GM21528 (cell line): ENCODE results near the gene ZNF496.
"Not testable (repeated sequence)": the region's sequence is repeated elsewhere in the genome, so short reads cannot be mapped to it uniquely, and the experiment has no call there.

ENCODE experiments used
- ATAC-seq: cut with Tn5 transposase; IDR thresholded peaks from one replicate; pipeline ENCODE4 v1.9.1; 2021; ENCODE audit warnings: mild to moderate bottlenecking, moderate library complexity; ENCODE audit not compliant: unreplicated experiment, low FRiP score

ZNF496 gene

DNA sequence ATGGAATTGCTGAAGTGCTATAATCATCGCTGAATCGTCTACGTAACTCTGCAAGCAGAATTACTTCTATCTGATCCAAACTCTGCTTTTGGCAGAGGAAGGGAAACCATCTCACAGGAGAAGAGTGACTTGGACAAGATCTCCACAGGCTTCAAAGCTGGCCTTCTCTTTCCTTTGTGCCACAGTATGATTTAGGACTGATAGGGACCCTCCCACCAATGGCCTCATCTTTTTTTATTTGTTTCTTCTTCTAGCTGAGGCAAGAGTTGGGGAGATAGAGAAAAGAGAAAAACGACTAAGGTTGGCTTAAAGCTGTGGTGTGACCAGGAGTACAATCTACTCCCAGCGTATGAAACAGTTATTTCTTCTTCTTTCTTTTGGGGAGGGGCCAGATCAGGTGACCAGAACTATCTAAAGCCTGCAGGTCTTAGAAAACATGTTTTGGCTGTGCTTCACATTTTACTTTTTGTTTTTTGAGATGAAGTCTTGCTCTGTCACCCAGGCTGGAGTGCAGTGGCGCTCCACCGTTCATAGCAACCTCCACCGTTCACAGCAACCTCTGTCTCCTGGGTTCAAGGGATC lies 35.0 kb downstream of the ZNF496 start:
- no peak for ATAC-seq

DNA sequence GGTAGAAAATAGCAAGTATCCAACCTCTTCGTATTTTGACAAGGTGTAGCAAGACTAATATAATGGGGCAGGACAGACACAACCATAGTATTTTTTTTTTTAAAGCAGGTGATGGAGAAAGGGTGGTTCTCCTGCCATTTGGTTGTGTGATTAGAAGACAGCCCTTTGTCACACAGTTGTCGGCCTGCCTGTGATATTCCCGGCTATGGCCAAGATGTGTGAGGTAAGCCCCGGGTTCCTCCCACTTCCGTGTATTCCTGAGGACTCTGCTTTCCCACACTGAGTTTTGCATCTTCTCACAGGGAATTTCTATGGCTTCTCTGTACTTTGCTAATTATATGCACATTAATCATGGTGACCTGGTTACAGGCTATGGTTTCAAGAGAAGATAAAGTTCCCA lies 35.9 kb downstream of the ZNF496 start:
- no peak for ATAC-seq

GRCh38 chr1:247295274-247295684 lies 36.4 kb downstream of the ZNF496 start:
- ATAC-seq = no peak

- ATAC-seq = no peak
These were observed 37.4 kb downstream of the ZNF496 start for GRCh38 chr1:247294282-247294681.

GRCh38 chr1:247293047-247293446 lies 38.6 kb downstream of the ZNF496 start:
- no peak for ATAC-seq

- ATAC-seq = no peak
These were observed 39.7 kb downstream of the ZNF496 start for GRCh38 chr1:247291833-247292561.

GRCh38 chr1:247291161-247291560 lies 40.5 kb downstream of the ZNF496 start:
- no peak for ATAC-seq

GRCh38 chr1:247290576-247290975 lies 41.1 kb downstream of the ZNF496 start:
- no peak for ATAC-seq

- ATAC-seq = not testable (repeated sequence)
These were observed 42.3 kb downstream of the ZNF496 start for GRCh38 chr1:247289274-247289892.

DNA sequence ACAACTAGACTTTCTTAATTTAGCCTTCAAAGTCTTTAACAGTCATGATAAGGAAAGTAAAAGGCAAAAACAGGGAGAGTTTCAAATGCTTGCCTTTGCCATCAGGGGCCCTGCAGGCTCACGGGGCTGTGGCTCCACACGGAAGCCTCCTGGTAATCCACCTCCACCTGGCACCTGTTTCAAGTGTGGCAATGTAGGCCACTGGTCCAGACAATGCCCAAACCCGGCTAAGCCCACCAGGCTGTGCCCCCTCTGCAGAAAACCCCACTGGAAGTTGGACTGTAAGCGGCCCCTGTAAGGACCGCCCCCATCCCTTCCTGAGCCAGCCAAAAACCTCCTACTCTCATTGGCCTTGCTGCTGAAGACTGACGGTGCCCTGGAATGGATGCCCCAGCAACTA lies 43.3 kb downstream of the ZNF496 start:
- no peak for ATAC-seq

- no peak for ATAC-seq
These were observed 44.2 kb downstream of the ZNF496 start for GRCh38 chr1:247287460-247287859.

- ATAC-seq = no peak
These were observed 45.5 kb downstream of the ZNF496 start for GRCh38 chr1:247286134-247286670.

- ATAC-seq = no peak
These were observed 50.6 kb downstream of the ZNF496 start for GRCh38 chr1:247281001-247281574.

DNA sequence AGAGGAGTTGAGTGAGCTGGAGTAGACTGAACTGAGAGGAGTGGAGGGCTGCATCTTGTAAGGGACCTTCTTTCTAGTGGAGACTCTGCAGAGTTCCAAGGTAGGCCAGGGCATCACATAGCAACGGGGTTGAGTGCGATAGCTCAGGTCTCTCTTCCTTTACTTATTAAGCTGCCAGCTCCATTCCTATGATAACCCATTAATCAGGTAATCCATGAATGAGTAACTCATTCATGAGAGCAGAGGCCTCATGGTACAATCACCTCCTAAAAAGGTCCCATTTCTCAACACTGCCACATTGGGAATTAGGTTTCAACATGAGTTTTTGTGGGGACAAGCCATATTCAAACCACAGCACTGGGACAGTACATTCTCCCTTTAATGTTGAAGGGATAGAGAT lies 54.5 kb downstream of the ZNF496 start:
- no peak for ATAC-seq

GRCh38 chr1:247274605-247275256 lies 56.9 kb downstream of the ZNF496 start:
- ATAC-seq = no peak

GRCh38 chr1:247273013-247273412 lies 58.7 kb downstream of the ZNF496 start:
- no peak for ATAC-seq

DNA sequence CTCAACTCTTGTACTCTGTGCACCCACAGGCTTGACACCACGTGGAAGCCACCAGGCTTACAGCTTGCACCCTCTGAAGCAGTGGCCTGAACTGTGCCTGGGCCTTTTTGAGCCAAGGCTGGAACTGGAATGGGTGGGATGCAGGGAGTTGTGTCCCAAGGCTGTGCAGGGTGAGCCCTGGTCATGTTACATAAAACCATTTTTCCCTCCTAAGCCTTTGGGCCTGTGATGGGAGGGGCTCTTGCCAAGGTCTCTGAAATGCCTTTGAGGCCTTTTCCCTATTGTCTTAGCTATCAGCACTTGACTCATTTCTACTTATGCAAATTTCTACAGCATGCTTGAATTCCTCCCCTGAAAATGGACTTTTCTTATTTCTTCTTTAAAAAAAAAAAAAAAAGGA lies 61.7 kb downstream of the ZNF496 start:
- no peak for ATAC-seq

GRCh38 chr1:247269133-247269532 lies 62.5 kb downstream of the ZNF496 start:
- no peak for ATAC-seq

DNA sequence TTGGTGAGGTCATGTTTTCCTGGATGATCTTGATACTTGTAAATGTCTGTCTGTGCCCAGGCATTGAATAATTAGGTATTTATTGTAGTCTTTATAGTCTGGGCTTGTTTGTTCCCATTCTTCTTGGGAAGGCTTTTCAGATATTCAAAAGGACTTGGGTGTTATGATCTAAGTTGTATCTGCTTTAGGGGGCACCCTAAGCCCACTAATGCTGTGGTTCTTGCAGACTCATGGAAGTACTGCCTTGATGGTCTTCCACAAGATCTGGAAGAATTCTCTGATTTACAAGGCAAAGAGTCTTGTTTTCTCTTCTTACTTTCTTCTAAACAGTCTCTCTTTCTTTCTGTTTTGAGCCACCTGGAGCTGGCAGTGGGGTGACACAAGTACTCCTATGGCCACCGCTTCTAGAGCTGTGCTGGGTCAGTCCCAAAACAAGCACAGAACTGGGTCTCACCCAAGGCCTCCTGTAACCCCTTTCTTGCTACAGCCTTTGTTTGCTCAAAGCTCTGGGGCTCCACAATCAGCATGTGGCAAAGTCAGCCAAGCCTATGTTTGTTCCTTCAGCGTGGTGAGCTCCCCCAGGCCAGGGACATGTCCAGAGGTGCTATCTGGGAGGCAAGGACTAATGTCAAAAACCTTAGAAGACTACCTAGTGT lies 63.1 kb downstream of the ZNF496 start:
- no peak for ATAC-seq

DNA sequence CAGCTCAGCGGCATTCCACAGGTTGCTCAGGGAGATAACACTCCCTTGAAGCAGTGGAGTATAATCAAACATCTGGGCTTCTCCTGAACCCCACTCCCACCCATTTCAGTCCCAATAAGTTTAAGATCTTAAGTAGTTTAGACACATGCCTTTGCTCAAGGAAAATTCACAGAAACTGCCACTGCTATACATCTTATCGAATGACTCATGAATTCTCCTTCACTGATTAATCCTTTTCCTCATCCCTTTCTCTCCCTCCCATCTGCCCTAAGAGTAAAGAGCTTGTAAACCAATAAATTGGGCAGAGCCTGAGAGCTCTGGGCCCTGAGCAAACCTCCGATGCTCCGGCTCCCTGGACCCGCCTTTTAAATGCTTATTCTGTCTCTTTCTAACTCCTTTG lies 65.6 kb downstream of the ZNF496 start:
- no peak for ATAC-seq
